Effector memory CD4-positive, alpha-beta T cell (primary cell): ENCODE data around the gene SOX30.

ENCODE experiments used
- DNase-seq, 3 donors: peaks; one replicate each; pipeline ENCODE4 v3.0.0-alpha.2; 2020
- H3K27ac ChIP-seq: 2 replicates; pipeline ENCODE4 v1.7.0; 2013; ENCODE audit warnings: mild to moderate bottlenecking, low read length, moderate library complexity; ENCODE audit not compliant: insufficient read depth, poor library complexity, severe bottlenecking
- H3K27me3 ChIP-seq: replicated peaks from 2 replicates; pipeline ENCODE4 v1.7.0; 2013; ENCODE audit warnings: mild to moderate bottlenecking, low read length; ENCODE audit not compliant: insufficient read depth, control insufficient read depth, poor library complexity, severe bottlenecking
- H3K36me3 ChIP-seq: 2 replicates; pipeline ENCODE4 v1.7.0; 2013; ENCODE audit warnings: mild to moderate bottlenecking, low read length, moderate library complexity; ENCODE audit not compliant: control insufficient read depth, insufficient read depth
- H3K4me1 ChIP-seq: 2 replicates; pipeline ENCODE4 v1.7.0; 2013; ENCODE audit warnings: low read length, mild to moderate bottlenecking; ENCODE audit not compliant: control insufficient read depth, insufficient read depth, poor library complexity, severe bottlenecking
- H3K4me3 ChIP-seq: 2 replicates; pipeline ENCODE4 v1.7.0; 2013; ENCODE audit warnings: low read length, low read depth, mild to moderate bottlenecking; ENCODE audit not compliant: insufficient read depth, poor library complexity, severe bottlenecking
- H3K9me3 ChIP-seq: 2 replicates; pipeline ENCODE4 v1.7.0; 2013; ENCODE audit warnings: mild to moderate bottlenecking, low read length, moderate library complexity; ENCODE audit not compliant: control insufficient read depth

SOX30 gene

DNA sequence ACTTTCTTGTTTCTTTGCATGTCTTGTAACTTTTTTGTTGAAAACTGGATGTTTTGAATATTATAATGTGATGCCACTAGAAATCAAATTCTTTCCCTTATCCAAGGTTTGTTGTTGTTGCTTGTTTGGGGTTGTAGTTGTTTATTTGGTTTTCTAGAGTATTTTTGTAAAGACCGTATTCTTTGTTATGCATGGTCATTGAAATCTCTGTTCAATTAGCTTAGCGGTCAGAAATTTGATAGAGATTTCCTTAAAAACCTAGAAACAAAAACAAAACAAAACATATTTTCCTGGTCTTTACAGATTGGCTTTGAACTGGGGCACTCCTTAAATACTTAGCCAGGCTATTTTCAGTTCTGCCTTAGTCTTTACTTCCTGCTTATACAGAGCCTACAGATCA, 21.9 kb downstream of the SOX30 start:
- Histone ChIP-seq H3K27ac (no peak overlapping the region), H3K36me3 (no peaks in the 10 kb centered on the region), H3K4me1 (no peaks in the 10 kb centered on the region), H3K9me3 (no peaks in the 10 kb centered on the region), H3K4me3 (no peak overlapping the region), H3K27me3 (no peaks in the 10 kb centered on the region)
- no peak for DNase-seq

DNA sequence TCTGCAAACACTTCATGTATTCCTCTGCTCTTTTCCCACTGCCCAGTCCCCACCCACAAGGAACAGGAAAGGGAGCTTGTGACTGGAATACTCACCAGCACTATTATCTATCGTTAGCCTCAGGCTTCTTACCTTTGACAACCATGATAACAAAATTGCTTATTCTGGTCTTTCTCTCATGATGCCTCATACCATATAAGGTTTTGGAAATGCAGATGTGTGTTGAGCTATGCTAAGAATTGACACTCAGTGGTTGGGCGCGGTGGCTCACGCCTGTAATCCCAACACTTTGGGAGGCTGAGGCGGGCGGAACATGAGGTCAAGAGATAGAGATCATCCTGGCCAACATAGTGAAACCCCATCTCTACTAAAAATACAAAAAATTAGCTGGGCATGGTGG, 25.4 kb downstream of the SOX30 start:
- Histone ChIP-seq H3K36me3 (no peaks in the 10 kb centered on the region), H3K27ac (no peak overlapping the region), H3K4me3 (no peak overlapping the region), H3K27me3 (no peaks in the 10 kb centered on the region), H3K4me1 (no peaks in the 10 kb centered on the region), H3K9me3 (no peaks in the 10 kb centered on the region)
- no peak for DNase-seq

DNA sequence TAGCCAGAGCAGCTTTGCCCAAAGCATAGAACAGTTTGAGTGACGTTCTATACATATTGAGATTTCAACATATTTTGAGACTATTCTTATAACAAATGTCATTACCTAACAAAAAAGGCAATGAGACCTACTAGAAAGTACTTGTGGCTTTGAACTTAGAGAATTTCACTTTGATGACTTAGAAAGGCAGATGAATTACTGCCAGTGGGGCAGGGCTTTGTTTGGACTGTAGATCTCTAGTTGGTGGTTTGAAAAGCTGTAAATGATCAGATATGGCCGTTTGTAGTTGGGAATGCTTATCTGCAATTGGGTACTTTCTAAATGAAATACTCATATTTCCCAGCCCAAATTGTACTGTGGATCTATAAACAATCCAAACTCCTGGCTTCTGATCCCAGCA, 28.1 kb downstream of the SOX30 start:
- no peaks in the 10 kb centered on the region for H3K4me1 ChIP-seq
- no peak overlapping the region for H3K4me3 ChIP-seq
- DNase-seq = no peak
- H3K27me3 ChIP-seq = no peaks in the 10 kb centered on the region
- H3K27ac ChIP-seq = no peak overlapping the region
- H3K9me3 ChIP-seq = no peaks in the 10 kb centered on the region
- no peaks in the 10 kb centered on the region for H3K36me3 ChIP-seq

DNA sequence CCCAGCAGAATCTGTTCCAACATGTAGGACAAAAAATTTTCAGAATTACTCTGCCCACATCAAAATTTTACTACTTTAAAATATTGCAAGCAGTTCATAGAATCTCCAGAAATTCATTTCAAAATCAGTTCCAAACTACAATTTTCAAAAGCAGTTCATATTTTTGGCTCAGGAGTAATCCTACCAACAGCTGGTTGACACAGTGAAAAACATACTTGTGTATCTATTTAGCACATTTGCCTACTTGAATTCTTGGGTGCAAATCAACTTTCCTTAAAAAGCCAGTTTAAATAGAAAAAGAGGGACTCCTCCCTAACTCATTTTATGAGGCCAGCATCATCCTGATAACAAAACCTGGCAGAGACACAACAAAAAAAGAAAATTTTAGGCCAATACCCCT, 31.5 kb downstream of the SOX30 start:
- no peaks in the 10 kb centered on the region for H3K36me3 ChIP-seq
- H3K4me3 ChIP-seq = no peak overlapping the region
- DNase-seq = no peak
- H3K9me3 ChIP-seq = no peaks in the 10 kb centered on the region
- H3K27me3 ChIP-seq = no peaks in the 10 kb centered on the region
- H3K27ac ChIP-seq = no peak overlapping the region
- H3K4me1 ChIP-seq = no peaks in the 10 kb centered on the region

DNA sequence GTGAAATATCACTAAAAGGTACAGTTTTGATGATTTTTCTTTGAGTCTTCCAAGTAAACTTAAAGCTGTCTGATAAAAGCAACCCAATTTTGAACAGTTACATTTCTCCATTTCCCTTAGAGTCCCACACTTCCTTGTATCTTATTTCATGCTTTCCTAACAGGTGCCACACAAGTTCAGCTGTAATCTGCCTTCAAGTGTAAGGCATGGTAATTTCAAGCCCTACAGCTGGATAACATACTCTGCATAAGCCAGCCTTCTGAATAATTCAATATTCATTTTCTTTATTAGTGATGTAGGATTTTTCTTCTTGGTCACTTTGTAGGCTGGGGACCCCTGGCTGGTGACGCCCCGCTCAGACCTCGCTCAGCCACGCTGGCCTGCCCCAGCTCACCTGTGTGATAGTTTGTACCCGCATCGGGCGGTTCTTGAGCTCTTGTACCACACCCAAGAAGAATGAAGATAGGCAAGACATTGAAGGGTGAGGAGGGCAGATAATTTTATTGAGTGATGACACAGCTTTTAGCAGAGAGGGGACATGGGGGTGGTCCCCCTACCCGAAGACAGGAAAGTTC, 34.0 kb downstream of the SOX30 start:
- no peak for DNase-seq
- Histone ChIP-seq H3K27me3 (no peaks in the 10 kb centered on the region), H3K27ac (no peak overlapping the region), H3K9me3 (no peaks in the 10 kb centered on the region), H3K36me3 (no peaks in the 10 kb centered on the region), H3K4me3 (no peak overlapping the region), H3K4me1 (peaks cover 10% of the 10 kb centered on the region)

DNA sequence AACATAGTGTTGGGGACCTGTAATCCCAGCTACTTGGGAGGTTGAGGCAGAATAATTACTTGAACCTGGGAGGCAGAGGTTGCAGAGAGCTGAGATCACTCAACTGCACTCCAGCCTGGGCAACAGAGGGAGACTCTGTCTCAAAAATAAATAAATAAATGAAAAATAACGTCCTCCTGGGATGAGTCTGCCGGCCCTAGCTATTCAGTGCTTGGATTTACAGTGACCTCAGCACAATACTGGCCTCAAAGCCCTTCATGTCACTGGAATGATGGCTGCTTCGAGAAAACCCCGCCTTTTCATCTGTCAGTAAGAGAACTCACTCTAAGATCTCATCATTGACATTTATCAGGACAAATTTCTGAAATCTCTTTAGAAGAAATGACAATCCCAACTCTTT, 35.5 kb downstream of the SOX30 start:
- Histone ChIP-seq H3K27ac (no peak overlapping the region), H3K9me3 (no peaks in the 10 kb centered on the region), H3K4me3 (no peak overlapping the region), H3K27me3 (no peaks in the 10 kb centered on the region), H3K4me1 (peaks cover 16% of the 10 kb centered on the region), H3K36me3 (no peaks in the 10 kb centered on the region)
- no peak for DNase-seq

DNA sequence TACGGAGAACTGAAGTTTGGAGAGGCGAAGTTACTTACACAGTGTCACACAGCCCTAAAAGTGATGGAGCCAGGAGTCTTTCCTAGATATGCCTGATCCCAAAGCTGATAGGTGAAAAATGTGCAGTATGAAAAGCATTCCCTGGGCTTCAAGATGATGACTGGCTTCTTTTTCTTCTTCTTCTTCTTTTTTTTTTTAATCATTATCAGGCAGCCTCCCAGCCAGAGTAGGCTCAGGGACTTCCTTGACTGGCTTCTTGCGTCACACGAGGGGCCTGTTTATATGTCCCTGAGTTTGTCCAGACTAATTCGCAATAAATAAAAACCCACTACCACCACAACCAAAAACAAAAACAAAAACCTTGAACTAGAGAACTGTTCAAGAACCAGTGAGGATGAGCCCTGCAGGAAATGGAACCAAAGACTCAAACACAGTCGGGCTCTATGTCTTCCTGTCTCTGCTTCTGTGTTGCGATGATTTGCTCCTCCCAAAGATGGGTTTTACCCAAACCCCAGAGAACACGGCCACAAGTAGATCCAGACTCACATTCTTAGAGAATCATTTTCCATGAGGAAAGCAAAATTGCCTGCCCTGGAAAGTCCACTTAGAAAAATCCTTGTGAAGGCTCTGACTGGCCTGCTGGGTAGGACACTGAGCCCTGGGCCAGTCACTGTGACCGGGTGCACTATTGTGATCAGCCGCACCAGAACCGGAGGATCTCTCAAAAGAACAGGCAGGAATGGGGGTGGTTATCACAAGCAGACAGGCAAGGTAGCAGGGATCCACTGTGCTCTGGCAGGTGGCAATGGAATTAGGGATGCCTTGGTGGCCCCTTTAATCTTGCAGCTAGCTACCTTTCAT, 38.6 kb downstream of the SOX30 start:
- Histone ChIP-seq H3K9me3 (no peaks in the 10 kb centered on the region), H3K27me3 (no peaks in the 10 kb centered on the region), H3K27ac (peak overlapping the region; percentile 44), H3K36me3 (no peaks in the 10 kb centered on the region), H3K4me1 (peaks cover 20% of the 10 kb centered on the region), H3K4me3 (peak overlapping the region; percentile 34)
- DNase-seq = no peak

DNA sequence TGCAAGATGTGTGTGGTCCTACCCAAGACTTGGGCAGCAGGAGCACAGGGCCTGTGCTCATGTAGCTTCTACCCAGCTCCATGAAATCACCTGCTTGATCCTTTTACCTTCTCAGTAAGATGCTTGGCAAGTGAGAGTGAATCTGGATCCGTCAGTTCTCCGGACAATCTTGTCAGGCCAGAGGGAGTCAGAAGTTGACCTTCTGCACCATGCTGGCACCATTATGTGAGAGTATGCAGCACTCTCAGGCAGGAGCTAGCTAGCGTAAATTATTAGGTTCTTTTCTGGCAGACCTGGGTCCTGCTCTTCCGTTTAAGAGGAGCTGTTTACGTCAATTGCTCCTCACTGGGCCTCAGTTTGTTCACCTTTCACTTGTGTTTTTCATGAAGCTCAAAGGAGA, 39.7 kb downstream of the SOX30 start:
- Histone ChIP-seq H3K36me3 (no peaks in the 10 kb centered on the region), H3K4me3 (no peak overlapping the region), H3K4me1 (peaks cover 28% of the 10 kb centered on the region), H3K27ac (no peak overlapping the region), H3K27me3 (no peaks in the 10 kb centered on the region), H3K9me3 (no peaks in the 10 kb centered on the region)
- no peak for DNase-seq

DNA sequence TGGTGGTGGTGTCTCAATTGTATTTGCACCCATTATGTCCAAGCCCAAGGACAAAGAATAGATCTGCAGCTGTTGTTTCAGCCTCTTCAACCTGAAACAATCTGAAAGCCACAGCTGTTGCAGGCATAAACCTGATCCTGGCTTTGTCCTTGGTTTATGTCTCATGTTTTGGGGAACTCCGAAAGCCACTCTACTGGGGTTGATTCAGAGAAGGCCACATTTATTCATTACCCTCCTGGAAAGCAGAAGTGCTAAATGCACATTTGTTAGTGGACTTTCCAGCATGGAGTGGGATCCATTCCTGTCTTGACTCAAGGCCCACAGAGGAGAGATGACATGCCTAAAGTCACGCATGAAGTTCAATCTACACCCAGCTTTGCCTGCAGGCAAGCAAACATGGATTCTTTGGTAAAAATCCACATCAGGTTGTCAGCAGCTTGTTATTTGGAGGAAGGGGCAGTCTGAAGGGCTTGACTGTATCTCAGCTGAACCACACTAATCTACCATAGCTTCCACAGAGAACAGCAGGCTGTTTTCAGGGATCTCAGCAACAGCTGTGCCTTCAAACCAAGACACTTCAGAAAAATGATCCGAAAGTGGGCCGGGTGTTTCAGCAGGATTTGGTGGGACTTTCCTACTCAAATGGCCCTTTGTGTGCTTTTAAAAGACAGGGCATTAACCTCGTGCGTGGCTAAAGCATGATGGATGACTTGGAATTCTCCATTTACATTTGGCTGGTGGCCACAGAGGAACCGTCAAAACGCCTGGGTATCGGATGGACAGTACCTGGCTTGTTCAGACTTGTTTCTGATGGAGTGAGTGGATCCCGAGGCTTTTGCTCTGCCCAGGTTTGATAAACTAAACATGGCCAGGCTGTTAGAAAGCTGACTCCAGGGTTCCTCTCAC, 40.4 kb downstream of the SOX30 start:
- H3K27me3 ChIP-seq = no peaks in the 10 kb centered on the region
- no peaks in the 10 kb centered on the region for H3K36me3 ChIP-seq
- no peak overlapping the region for H3K27ac ChIP-seq
- no peak overlapping the region for H3K4me3 ChIP-seq
- H3K9me3 ChIP-seq = no peaks in the 10 kb centered on the region
- peaks cover 35% of the 10 kb centered on the region for H3K4me1 ChIP-seq
- no peak for DNase-seq

DNA sequence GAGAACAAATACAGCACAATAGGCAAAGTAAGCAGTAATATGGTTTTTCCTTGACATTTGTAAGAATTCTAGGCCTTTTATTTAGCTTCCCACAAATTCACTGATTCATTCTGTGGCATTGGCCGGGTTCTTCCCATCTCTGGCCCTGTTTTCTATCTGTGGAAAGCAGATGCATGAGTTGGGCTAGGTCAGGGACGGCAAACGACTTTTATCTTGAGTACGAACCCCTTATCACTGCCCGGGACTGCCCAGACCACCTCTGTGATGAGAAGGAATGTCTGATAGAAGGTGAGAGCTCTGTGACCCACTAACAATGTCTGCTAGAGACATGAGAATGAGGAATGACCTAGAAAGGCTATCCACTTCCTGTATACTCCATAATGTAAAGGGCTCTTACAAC, 41.2 kb downstream of the SOX30 start:
- no peaks in the 10 kb centered on the region for H3K27me3 ChIP-seq
- no peak overlapping the region for H3K4me3 ChIP-seq
- no peaks in the 10 kb centered on the region for H3K36me3 ChIP-seq
- no peaks in the 10 kb centered on the region for H3K9me3 ChIP-seq
- DNase-seq = no peak
- no peak overlapping the region for H3K27ac ChIP-seq
- H3K4me1 ChIP-seq = peaks cover 43% of the 10 kb centered on the region
